ENCODE results near the gene DHRS2.

The DHRS2 gene

GRCh38 chr14:23617539-23617938 is 18.6 kb upstream of the DHRS2 start:
- Mint-ChIP-seq H3K27me3 (ENCODE audit: low read depth) (peaks cover 22% of the 10 kb centered on the region), H3K36me3 (ENCODE audit: low read depth) (no peaks in the 10 kb centered on the region), H3K27ac (no peak overlapping the region), H3K4me3 (no peak overlapping the region), H3K9me3 (peaks cover 2% of the 10 kb centered on the region), H3K4me1 (no peaks in the 10 kb centered on the region)
- no peak for TF ChIP-seq CTCF (IDR thresholded peaks at IDR 0.05; ENCODE audit: unreplicated experiment in 3 of 3)

DNA sequence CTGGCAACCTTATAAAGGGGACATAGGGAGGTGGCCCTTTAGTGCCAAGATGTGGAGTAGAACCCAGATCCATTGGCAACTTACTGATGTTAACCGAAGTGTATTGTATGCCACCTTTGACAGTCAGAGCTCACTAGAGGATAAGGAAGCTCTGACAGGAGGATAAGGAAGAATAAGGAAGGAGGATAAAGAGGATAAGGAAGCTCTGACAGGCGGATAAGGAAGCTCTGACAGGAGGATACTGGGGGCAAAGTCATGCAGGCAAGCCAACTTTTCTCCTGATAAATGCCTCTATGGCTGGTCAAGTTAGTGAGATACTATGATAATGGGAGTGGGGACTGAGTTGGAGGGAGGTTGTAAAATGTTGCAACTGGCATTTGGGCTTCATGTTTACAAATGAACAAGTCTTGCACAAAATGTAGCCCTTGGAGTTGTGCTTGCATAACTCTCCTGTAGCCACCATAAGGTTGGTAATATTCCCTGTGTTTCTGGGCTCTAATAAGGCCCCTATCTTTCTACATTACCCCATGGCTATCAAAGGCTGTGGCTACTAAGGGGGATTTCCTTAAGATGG is 17.7 kb upstream of the DHRS2 start:
- no peak for TF ChIP-seq CTCF (IDR thresholded peaks at IDR 0.05; ENCODE audit: unreplicated experiment in 3 of 3)
- H3K27ac Mint-ChIP-seq: no peak overlapping the region
- H3K27me3 Mint-ChIP-seq (ENCODE audit: low read depth): peaks cover 22% of the 10 kb centered on the region
- H3K4me3 Mint-ChIP-seq: no peak overlapping the region
- H3K4me1 Mint-ChIP-seq: no peaks in the 10 kb centered on the region
- peaks cover 7% of the 10 kb centered on the region for H3K9me3 Mint-ChIP-seq
- no peaks in the 10 kb centered on the region for H3K36me3 Mint-ChIP-seq (ENCODE audit: low read depth)

DNA sequence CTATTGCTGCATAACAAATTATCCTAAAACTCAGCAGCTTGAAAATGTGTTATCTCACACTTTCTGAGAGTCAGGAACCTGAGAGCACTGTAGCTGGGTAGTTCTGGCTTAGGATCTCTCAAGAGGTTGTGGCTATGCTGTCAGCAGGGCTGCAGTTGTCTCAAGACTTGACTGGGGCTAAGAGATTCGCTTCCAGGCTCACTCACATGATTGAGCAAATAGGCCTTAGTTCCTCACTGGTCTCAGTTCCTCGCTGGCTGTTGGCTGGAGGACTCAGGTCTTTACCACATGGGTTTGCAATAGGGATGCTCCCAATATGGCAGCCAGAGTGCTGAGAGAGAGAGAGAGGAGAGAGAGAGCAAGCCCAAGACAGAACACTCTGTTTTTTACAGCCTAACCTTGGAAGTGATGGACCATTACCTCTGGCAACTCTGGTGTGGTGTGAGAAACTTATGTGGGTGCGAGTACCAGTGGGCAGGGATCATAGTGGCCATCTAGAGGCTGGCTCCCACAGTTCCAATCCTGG is 15.9 kb upstream of the DHRS2 start:
- Mint-ChIP-seq H3K36me3 (ENCODE audit: low read depth) (no peaks in the 10 kb centered on the region), H3K9me3 (peaks cover 16% of the 10 kb centered on the region), H3K4me3 (no peak overlapping the region), H3K4me1 (no peaks in the 10 kb centered on the region), H3K27me3 (ENCODE audit: low read depth) (peaks cover 15% of the 10 kb centered on the region), H3K27ac (no peak overlapping the region)
- TF ChIP-seq CTCF (IDR thresholded peaks at IDR 0.05; ENCODE audit: unreplicated experiment in 3 of 3): no peak

DNA sequence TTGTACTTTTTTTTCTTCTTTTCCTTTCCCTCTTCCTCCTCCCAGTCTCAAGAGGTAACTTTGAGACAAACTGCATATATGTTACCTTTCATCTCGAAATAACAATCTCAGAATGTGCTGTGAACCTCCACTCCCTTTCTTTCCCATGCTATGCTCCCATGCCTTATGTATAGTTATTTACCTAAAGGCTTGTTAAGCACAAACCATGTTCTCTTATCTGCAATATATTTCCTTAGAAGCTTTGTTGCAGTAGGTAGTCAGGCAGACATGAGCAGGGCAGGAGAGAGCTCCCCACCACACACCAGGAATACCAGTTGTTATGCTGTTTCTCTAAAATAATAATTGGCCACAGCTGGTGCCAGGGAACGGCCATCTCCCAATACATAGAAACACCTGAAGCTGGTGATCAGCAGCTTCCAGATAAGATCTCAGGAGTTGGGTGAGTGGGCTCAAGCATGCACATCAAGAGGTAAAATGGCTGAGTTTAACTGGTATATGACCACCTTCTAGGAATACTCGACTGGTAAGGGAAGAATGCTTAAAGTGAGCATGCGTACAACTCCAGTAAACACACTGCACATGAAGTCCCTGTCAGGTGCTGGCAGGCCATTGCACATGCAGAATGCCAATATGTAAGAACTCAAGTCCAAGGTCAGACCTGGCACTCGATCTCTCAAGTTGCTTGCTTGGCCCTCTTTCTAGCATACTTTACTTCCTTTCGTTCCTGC is 14.8 kb upstream of the DHRS2 start:
- Mint-ChIP-seq H3K36me3 (ENCODE audit: low read depth) (no peaks in the 10 kb centered on the region), H3K27me3 (ENCODE audit: low read depth) (peaks cover 15% of the 10 kb centered on the region), H3K9me3 (peaks cover 17% of the 10 kb centered on the region), H3K4me1 (no peaks in the 10 kb centered on the region), H3K27ac (no peak overlapping the region), H3K4me3 (no peak overlapping the region)
- no peak for TF ChIP-seq CTCF (IDR thresholded peaks at IDR 0.05; ENCODE audit: unreplicated experiment in 3 of 3)

- Mint-ChIP-seq H3K4me1 (no peaks in the 10 kb centered on the region), H3K27me3 (ENCODE audit: low read depth) (peaks cover 18% of the 10 kb centered on the region), H3K4me3 (no peak overlapping the region), H3K9me3 (peaks cover 17% of the 10 kb centered on the region), H3K27ac (no peak overlapping the region), H3K36me3 (ENCODE audit: low read depth) (no peaks in the 10 kb centered on the region)
- no peak for TF ChIP-seq CTCF (IDR thresholded peaks at IDR 0.05; ENCODE audit: unreplicated experiment in 3 of 3)
Observed at GRCh38 chr14:23621932-23622730, 14.0 kb upstream of the DHRS2 start.

Measured in nephron (organoid).